ENCODE measurements around the gene NMB. TPM values are rescaled to one million over a fixed set of nuclear protein-coding genes. Genes with fewer than 3 reads are reported as not detected.
"Not testable (repeated sequence)": the region's sequence is repeated elsewhere in the genome, so short reads cannot be mapped to it uniquely, and the experiment has no call there.

The NMB gene
- total RNA-seq, 1 experiment from 2014 or later, result 3.4 TPM

- DNase-seq (ENCODE audit: low read depth), result no peak
Measured at GRCh38 chr15:84656972-84657371, 1.0 kb downstream of the NMB start.

GRCh38 chr15:84654689-84655453 is 3.1 kb downstream of the NMB start:
- peak; percentile 73 for DNase-seq (ENCODE audit: low read depth)

GRCh38 chr15:84653910-84654688 is 3.9 kb downstream of the NMB start, which contains the start of gene WDR73:
TSS of gene WDR73 (minus strand) at chr15:84654283. CDS start at chr15:84654274, 9 bp downstream.
- DNase-seq (ENCODE audit: low read depth), result peak; percentile 90

GRCh38 chr15:84653584-84653909 is 4.5 kb downstream of the NMB start:
- DNase-seq (ENCODE audit: low read depth), result no peak

- DNase-seq (ENCODE audit: low read depth), result no peak
Measured at GRCh38 chr15:84649706-84650105, 8.3 kb downstream of the NMB start.

- no peak for DNase-seq (ENCODE audit: low read depth)
Measured at GRCh38 chr15:84648539-84648938, 9.5 kb downstream of the NMB start.

GRCh38 chr15:84647726-84648125 is 10.3 kb downstream of the NMB start:
- DNase-seq (ENCODE audit: low read depth), result no peak

GRCh38 chr15:84645997-84646396 is 12.0 kb downstream of the NMB start:
- DNase-seq (ENCODE audit: low read depth), result no peak

GRCh38 chr15:84645496-84645895 is 12.5 kb downstream of the NMB start:
- DNase-seq (ENCODE audit: low read depth), result no peak

GRCh38 chr15:84643838-84644237 is 14.2 kb downstream of the NMB start:
- DNase-seq (ENCODE audit: low read depth), result no peak

GRCh38 chr15:84642640-84643039 is 15.4 kb downstream of the NMB start:
- not testable (repeated sequence) for DNase-seq (ENCODE audit: low read depth)

- DNase-seq (ENCODE audit: low read depth), result not testable (repeated sequence)
Measured at GRCh38 chr15:84641871-84642270, 16.1 kb downstream of the NMB start.

GRCh38 chr15:84638103-84638502 is 19.9 kb downstream of the NMB start:
- DNase-seq (ENCODE audit: low read depth), result no peak

GRCh38 chr15:84634228-84634837 is 23.7 kb downstream of the NMB start:
- DNase-seq (ENCODE audit: low read depth), result no peak

- peak; percentile 42 for DNase-seq (ENCODE audit: low read depth)
Measured at GRCh38 chr15:84633311-84634227, 24.4 kb downstream of the NMB start.

- no peak for DNase-seq (ENCODE audit: low read depth)
Measured at GRCh38 chr15:84631706-84632272, 26.2 kb downstream of the NMB start.

- no peak for DNase-seq (ENCODE audit: low read depth)
Measured at GRCh38 chr15:84629033-84629432, 29.0 kb downstream of the NMB start.

- DNase-seq (ENCODE audit: low read depth), result no peak
Measured at GRCh38 chr15:84625123-84625522, 32.9 kb downstream of the NMB start.

GRCh38 chr15:84624359-84624758 is 33.6 kb downstream of the NMB start:
- no peak for DNase-seq (ENCODE audit: low read depth)

GRCh38 chr15:84621358-84621979 is 36.5 kb downstream of the NMB start:
- no peak for DNase-seq (ENCODE audit: low read depth)

GRCh38 chr15:84620626-84621025 is 37.4 kb downstream of the NMB start:
- DNase-seq (ENCODE audit: low read depth), result no peak
